Panc1 (cell line): ENCODE data around the gene PTPRH. TPM values are rescaled to one million over a fixed set of nuclear protein-coding genes. Genes with fewer than 3 reads are reported as not detected.

Experiments used
- ATAC-seq: fragments of 200-7000 bp; cut with Tn5 transposase; 2 replicates; pipeline ENCODE4 v1.9.1; 2020; ENCODE audit warnings: mild to moderate bottlenecking, moderate library complexity
- BruUV-seq: library from RNA; stranded (reverse); fragments of 400-500 nt; replicated peaks from 2 replicates; lab custom pipeline; 2021; lab: Mats Ljungman, UMichigan
- CTCF ChIA-PET: fragments of 300-600 bp; sonication (Branson Sonifier 250); formaldehyde crosslinking; loops from one replicate; lab custom pipeline; 2022; ENCODE audit warnings: antibody characterized with exemption; lab: Charles Lee
- POLR2A ChIA-PET: fragments of 300-600 bp; sonication (Branson Sonifier 250); formaldehyde crosslinking; loops from one replicate; lab custom pipeline; 2022; ENCODE audit warnings: antibody characterized with exemption; lab: Charles Lee
- DNase-seq: peaks from one replicate; pipeline ENCODE4 v3.0.0-alpha.2; 2010; ENCODE audit warnings: low read depth, low spot score
- H3K27ac ChIP-seq: 2 replicates; pipeline ENCODE4 v1.5.1; 2011; ENCODE audit warnings: mild to moderate bottlenecking, low read length, inconsistent platforms
- H3K27me3 ChIP-seq: fragments of 200-500 bp; sonication (Bioruptor generic); 2 replicates; pipeline ENCODE4 v1.6.0; 2014; ENCODE audit warnings: low read length, inconsistent platforms; ENCODE audit not compliant: control insufficient read depth, insufficient read depth
- H3K36me3 ChIP-seq: fragments of 200-500 bp; sonication (Bioruptor generic); 2 replicates; pipeline ENCODE4 v1.5.1; 2014; ENCODE audit warnings: inconsistent platforms, mild to moderate bottlenecking, low read length, moderate library complexity; ENCODE audit not compliant: control insufficient read depth, insufficient read depth
- H3K4me1 ChIP-seq: 2 replicates; pipeline ENCODE4 v1.5.1; 2011; ENCODE audit warnings: inconsistent platforms, mild to moderate bottlenecking, low read length, moderate library complexity; ENCODE audit not compliant: control insufficient read depth, insufficient read depth
- H3K4me3 ChIP-seq, 2 experiments: 2 replicates each; pipeline ENCODE4 v1.5.1; 2011 to 2012; ENCODE audit warnings: low read depth in 2 of 2, low read length in 2 of 2, mild to moderate bottlenecking in 2 of 2, inconsistent platforms in 1 of 2, moderate library complexity in 1 of 2
- H3K9me3 ChIP-seq: fragments of 200-500 bp; sonication (Bioruptor generic); 2 replicates; pipeline ENCODE4 v1.5.1; 2014; ENCODE audit warnings: low read depth, mild to moderate bottlenecking, inconsistent platforms, low read length, moderate library complexity; ENCODE audit not compliant: control insufficient read depth, insufficient read depth
- CTCF ChIP-seq: fragments of 450-650 bp; IDR thresholded peaks from 2 replicates; pipeline ENCODE4 v1.5.1; 2017; ENCODE audit warnings: mild to moderate bottlenecking
- POLR2AphosphoS5 ChIP-seq: IDR thresholded peaks from 2 replicates; pipeline ENCODE4 v1.6.1; 2012; ENCODE audit warnings: mild to moderate bottlenecking, low read depth, low read length, moderate library complexity
- REST ChIP-seq, 2 experiments: IDR thresholded peaks; 2 replicates each; pipeline ENCODE4 v1.6.1; 2011 to 2012; ENCODE audit warnings: low read depth in 2 of 2, control low read depth in 1 of 2, low read length in 1 of 2, mild to moderate bottlenecking in 1 of 2, moderate library complexity in 1 of 2; ENCODE audit not compliant: insufficient read depth in 1 of 2
- SIN3A ChIP-seq: IDR thresholded peaks from 2 replicates; pipeline ENCODE4 v1.6.1; 2012; ENCODE audit warnings: low read depth, mild to moderate bottlenecking, low read length, moderate library complexity, borderline replicate concordance; ENCODE audit not compliant: insufficient read depth
- TCF7L2 ChIP-seq: IDR thresholded peaks from 2 replicates; pipeline ENCODE4 v1.6.1; 2011; ENCODE audit warnings: mild to moderate bottlenecking, low read depth, low read length, inconsistent platforms
- in situ Hi-C: cut with HindIII; loops from 2 replicates; pipeline ENCODE4 v1.10.0; 2016; ENCODE audit warnings: low sequenced_read_pairs, low pct_unique_long_range_greater_than_20kb
- intact Hi-C: fragments of 100-400 bp; cut with micrococcal nuclease; formaldehyde crosslinking; loops from one replicate; pipeline ENCODE4 v1.10.0; 2022; ENCODE audit not compliant: unreplicated experiment
- total RNA-seq: library from RNA; stranded (reverse); gene quantifications from one replicate; pipeline ENCODE4 v1.2.1, GENCODE V29; 2021; ENCODE audit not compliant: unreplicated experiment

Gene PTPRH
- total RNA-seq, 1 experiment from 2014 or later = 42.8 TPM

GRCh38 chr19:55232986-55233385 is 23.7 kb upstream of the PTPRH start:
- TF ChIP-seq REST (IDR thresholded peaks at IDR 0.05; ENCODE audit: insufficient read depth in 1 of 2, low read depth in 2 of 2, low read length in 1 of 2) (no peak), CTCF (no peak), TCF7L2 (no peak), POLR2AphosphoS5 (no peak), SIN3A (no peak)
- intact Hi-C loops = no loop called here
- Histone ChIP-seq H3K4me3 (no peak overlapping the region), H3K9me3 (no peaks in the 10 kb centered on the region), H3K36me3 (peaks cover 32% of the 10 kb centered on the region), H3K27ac (no peak overlapping the region), H3K27me3 (no peaks in the 10 kb centered on the region), H3K4me1 (peaks cover 10% of the 10 kb centered on the region; the same call in 1 of the 2 replicates)
- ATAC-seq (no peak), DNase-seq (no peak)
- in situ Hi-C loops = no loop called here
- ChIA-PET CTCF (no interaction called here), POLR2A (no interaction called here)
- BruUV-seq = no TSS peak

GRCh38 chr19:55232286-55232602 is 22.9 kb upstream of the PTPRH start:
- intact Hi-C loops (no loop called here), in situ Hi-C loops (no loop called here)
- Histone ChIP-seq H3K9me3 (no peaks in the 10 kb centered on the region), H3K36me3 (peaks cover 27% of the 10 kb centered on the region), H3K4me3 (no peak overlapping the region), H3K4me1 (peaks cover 13% of the 10 kb centered on the region; the same call in 1 of the 2 replicates), H3K27ac (no peak overlapping the region), H3K27me3 (no peaks in the 10 kb centered on the region)
- ATAC-seq = no peak
- POLR2A ChIA-PET = interaction anchor here (0.8 kb wide), 1 partner anchor 14 kb away, joined by 9 read pairs; no protein-coding TSS in a partner anchor
- BruUV-seq = no TSS peak
- CTCF ChIA-PET = no interaction called here
- no peak for DNase-seq
- TF ChIP-seq POLR2AphosphoS5 (no peak), CTCF (no peak), SIN3A (no peak), TCF7L2 (no peak), REST (IDR thresholded peaks at IDR 0.05; ENCODE audit: insufficient read depth in 1 of 2, low read depth in 2 of 2, low read length in 1 of 2) (no peak)
